Measurements from ENCODE around the gene CACNA1F.

- TF ChIP-seq CTCF (IDR thresholded peaks at IDR 0.05) (no peak), POLR2A (IDR thresholded peaks at IDR 0.05) (no peak), POLR2AphosphoS5 (IDR thresholded peaks at IDR 0.05; ENCODE audit: insufficient read depth in 1 of 2, low read depth in 1 of 2) (no peak)
Measured at GRCh38 chrX:49214416-49214815, 18.7 kb downstream of the CACNA1F start.
